ENCODE results near the gene CLTC.

Gene CLTC

DNA sequence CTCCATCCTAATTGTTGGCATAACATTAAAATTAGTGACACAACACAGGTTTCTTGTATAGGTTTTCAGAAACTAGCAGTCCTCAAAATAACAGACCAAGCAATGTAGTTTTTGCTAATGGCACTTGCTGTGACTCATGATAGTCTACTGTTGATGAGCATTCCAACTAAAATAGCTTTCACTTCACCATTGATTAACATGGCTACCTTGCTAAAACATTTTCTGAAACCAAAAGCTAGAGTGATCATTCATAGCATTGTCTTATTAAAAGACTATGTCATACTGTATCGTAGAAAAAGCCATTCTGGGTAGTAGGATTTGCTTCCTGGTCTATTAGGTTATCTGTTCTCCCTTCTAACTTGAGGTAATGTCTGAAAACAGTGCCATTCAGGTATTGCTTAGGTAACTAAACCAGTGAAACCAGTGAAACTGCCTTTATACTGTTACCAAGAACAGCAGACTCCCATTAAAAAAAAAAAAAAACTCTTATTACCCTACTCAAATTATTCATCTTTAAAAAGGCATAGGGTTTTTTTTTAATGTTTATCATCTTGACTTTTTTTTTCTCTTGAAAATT is 2.5 kb upstream of the CLTC start:
- no peak overlapping the region for H2AFZ ChIP-seq
- no peak overlapping the region for H3K4me2 ChIP-seq (ENCODE audit: low read length)
- H3K27ac ChIP-seq, result no peak overlapping the region
- no peak overlapping the region for H3K9ac ChIP-seq
- H3K9me3 ChIP-seq (ENCODE audit: control insufficient read depth, low read length), result no peaks in the 10 kb centered on the region
- TF ChIP-seq, protein P1, sequence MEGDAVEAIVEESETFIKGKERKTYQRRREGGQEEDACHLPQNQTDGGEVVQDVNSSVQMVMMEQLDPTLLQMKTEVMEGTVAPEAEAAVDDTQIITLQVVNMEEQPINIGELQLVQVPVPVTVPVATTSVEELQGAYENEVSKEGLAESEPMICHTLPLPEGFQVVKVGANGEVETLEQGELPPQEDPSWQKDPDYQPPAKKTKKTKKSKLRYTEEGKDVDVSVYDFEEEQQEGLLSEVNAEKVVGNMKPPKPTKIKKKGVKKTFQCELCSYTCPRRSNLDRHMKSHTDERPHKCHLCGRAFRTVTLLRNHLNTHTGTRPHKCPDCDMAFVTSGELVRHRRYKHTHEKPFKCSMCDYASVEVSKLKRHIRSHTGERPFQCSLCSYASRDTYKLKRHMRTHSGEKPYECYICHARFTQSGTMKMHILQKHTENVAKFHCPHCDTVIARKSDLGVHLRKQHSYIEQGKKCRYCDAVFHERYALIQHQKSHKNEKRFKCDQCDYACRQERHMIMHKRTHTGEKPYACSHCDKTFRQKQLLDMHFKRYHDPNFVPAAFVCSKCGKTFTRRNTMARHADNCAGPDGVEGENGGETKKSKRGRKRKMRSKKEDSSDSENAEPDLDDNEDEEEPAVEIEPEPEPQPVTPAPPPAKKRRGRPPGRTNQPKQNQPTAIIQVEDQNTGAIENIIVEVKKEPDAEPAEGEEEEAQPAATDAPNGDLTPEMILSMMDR (IDR thresholded peaks at IDR 0.05), result no peak
- no peak overlapping the region for H3K4me3 ChIP-seq (ENCODE audit: low read depth, low read length)
- H3K27me3 ChIP-seq (ENCODE audit: control insufficient read depth, insufficient read depth, low read length), result no peaks in the 10 kb centered on the region
- H3K79me2 ChIP-seq, result peaks cover 16% of the 10 kb centered on the region
- no peaks in the 10 kb centered on the region for H3K36me3 ChIP-seq (ENCODE audit: control insufficient read depth, insufficient read depth, low read length)
- H3K4me1 ChIP-seq, result peaks cover 5% of the 10 kb centered on the region

DNA sequence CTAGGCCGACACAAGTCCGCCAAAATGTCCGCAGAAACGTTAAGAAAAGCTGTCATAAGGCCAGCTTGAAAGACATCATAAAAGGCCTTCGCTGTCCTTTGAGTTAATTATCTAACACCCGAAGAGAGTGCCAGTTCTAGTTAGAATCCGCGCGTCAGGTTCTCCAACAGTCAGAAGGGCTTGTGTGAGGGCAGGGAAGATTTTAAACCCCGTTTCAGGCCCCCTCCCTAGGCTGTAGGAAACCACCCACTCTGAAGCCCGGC is 729 bp upstream of the CLTC start:
- Histone ChIP-seq H3K9me3 (ENCODE audit: control insufficient read depth, low read length) (no peaks in the 10 kb centered on the region), H3K9ac (peak overlapping the region; percentile 100), H3K4me2 (ENCODE audit: low read length) (peak overlapping the region; percentile 84), H3K4me3 (ENCODE audit: low read depth, low read length) (peak overlapping the region; percentile 100), H3K27ac (peak overlapping the region; percentile 96), H3K79me2 (peaks cover 28% of the 10 kb centered on the region), H3K4me1 (peaks cover 14% of the 10 kb centered on the region), H3K36me3 (ENCODE audit: control insufficient read depth, insufficient read depth, low read length) (no peaks in the 10 kb centered on the region), H3K27me3 (ENCODE audit: control insufficient read depth, insufficient read depth, low read length) (no peaks in the 10 kb centered on the region), H2AFZ (peak overlapping the region; percentile 96)
- TF ChIP-seq, protein P1 (IDR thresholded peaks at IDR 0.05), result no peak

DNA sequence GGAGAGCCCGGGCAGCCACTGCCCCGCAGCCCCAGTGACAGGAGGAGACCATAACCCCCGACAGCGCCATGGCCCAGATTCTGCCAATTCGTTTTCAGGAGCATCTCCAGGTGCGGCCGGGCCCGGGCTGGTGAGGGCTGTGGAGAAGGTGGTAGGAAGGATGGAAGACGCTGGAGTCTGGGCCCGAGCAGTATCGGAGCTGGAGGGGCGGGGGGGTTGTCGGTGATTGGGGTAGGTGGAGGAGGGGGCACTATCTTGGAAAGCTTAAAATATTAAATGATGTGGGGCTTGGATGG is 317 bp downstream of the CLTC start:
- TF ChIP-seq, protein P1 (IDR thresholded peaks at IDR 0.05), result no peak
- Histone ChIP-seq H3K4me2 (ENCODE audit: low read length) (peak overlapping the region; percentile 84), H3K27me3 (ENCODE audit: control insufficient read depth, insufficient read depth, low read length) (no peaks in the 10 kb centered on the region), H3K36me3 (ENCODE audit: control insufficient read depth, insufficient read depth, low read length) (no peaks in the 10 kb centered on the region), H3K27ac (peak overlapping the region; percentile 96), H2AFZ (peak overlapping the region; percentile 96), H3K9ac (peak overlapping the region; percentile 100), H3K79me2 (peaks cover 35% of the 10 kb centered on the region), H3K9me3 (ENCODE audit: control insufficient read depth, low read length) (no peaks in the 10 kb centered on the region), H3K4me1 (peaks cover 14% of the 10 kb centered on the region), H3K4me3 (ENCODE audit: low read depth, low read length) (peak overlapping the region; percentile 100)

DNA sequence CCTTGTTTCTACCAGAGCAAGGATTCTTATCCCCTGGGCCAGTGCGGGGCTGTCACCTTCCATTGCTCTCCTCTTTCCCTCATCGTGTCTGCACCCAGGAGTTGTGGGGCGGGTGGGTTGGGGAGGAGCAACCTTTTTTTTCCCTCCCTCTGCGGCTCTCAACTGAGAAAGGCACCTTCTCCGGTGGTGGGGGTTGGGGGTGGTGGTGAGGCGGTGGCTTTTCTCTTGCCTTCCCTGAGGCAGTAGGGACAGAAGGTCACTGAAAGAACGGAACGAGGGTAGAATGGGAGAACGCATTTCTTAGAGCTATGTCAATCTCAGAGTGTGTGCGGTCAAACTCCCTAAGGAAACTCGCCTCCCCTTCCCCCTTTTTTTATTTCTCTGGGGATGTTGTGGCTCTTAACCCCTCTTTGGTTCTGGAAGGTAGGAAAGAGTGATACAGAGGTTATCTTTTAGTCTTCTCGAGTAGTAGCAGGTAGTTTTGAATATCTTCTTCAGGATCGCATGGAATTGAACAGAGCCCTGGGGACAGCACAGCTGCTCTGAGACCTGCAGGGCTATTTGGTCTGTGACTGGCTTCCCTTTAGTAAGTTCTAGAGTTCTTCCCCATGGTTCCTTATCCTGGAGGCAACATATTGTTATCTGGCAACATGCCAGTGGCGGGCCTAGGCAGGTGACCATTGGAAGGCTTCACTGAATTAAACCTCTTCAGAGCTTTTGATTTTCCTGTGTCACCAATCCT is 994 bp downstream of the CLTC start:
- Histone ChIP-seq H3K36me3 (ENCODE audit: control insufficient read depth, insufficient read depth, low read length) (no peaks in the 10 kb centered on the region), H2AFZ (peak overlapping the region; percentile 96), H3K79me2 (peaks cover 42% of the 10 kb centered on the region), H3K4me2 (ENCODE audit: low read length) (peak overlapping the region; percentile 85), H3K27ac (peak overlapping the region; percentile 96), H3K4me1 (peaks cover 14% of the 10 kb centered on the region), H3K27me3 (ENCODE audit: control insufficient read depth, insufficient read depth, low read length) (no peaks in the 10 kb centered on the region), H3K4me3 (ENCODE audit: low read depth, low read length) (peak overlapping the region; percentile 100), H3K9me3 (ENCODE audit: control insufficient read depth, low read length) (no peaks in the 10 kb centered on the region), H3K9ac (no peak overlapping the region)
- TF ChIP-seq, protein P1 (IDR thresholded peaks at IDR 0.05), result no peak

DNA sequence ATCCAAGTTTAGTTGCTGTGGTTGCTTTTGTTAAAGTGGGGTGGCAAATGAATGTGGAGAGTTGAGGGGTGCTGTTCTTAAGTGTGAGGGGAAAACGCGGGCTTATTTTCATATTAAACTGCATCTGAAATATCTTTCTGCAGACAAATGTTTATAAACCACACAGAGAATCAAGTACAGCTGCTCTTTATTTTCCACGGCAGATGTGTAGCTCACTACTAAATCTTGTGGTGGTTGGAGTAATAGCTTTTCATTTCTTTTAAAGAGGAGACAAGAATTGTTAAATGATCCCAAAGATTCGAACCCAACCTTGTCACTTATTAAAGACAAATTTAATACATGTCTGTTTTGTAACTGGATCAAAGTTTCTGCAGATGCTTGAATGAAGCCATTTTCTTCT is 2.1 kb downstream of the CLTC start:
- Histone ChIP-seq H3K27me3 (ENCODE audit: control insufficient read depth, insufficient read depth, low read length) (no peaks in the 10 kb centered on the region), H3K36me3 (ENCODE audit: control insufficient read depth, insufficient read depth, low read length) (no peaks in the 10 kb centered on the region), H3K9me3 (ENCODE audit: control insufficient read depth, low read length) (no peaks in the 10 kb centered on the region), H3K4me3 (ENCODE audit: low read depth, low read length) (peak overlapping the region; percentile 76), H3K27ac (no peak overlapping the region), H2AFZ (no peak overlapping the region), H3K9ac (no peak overlapping the region), H3K79me2 (peaks cover 53% of the 10 kb centered on the region), H3K4me2 (ENCODE audit: low read length) (peak overlapping the region; percentile 85), H3K4me1 (peaks cover 17% of the 10 kb centered on the region)
- TF ChIP-seq, protein P1 (IDR thresholded peaks at IDR 0.05), result no peak

Data from parathyroid adenoma (tissue), 2 donors.